Measurements from ENCODE around the gene SPATA19. TPM values are rescaled to one million over a fixed set of nuclear protein-coding genes. Genes with fewer than 3 reads are reported as not detected.

Gene SPATA19
- under 1 TPM in 1 of 4 donors, not detected in 3; 0.94 TPM for total RNA-seq

GRCh38 chr11:133845413-133845812, at the start of gene SPATA19:
TSS of gene SPATA19 (minus strand) at chr11:133845513. CDS start at chr11:133845446, 67 bp downstream.
- intact Hi-C loops (cut with DNase I): no loop called here
- Histone ChIP-seq H3K4me3 (replicated peaks in 1 of 3) (no peak within 1 kb of the TSS), H3K27ac (no peak within 1 kb of the TSS), H3K4me1 (peaks cover 10 to 16% of the 10 kb centered on the region in 2 donors), H3K27me3 (no peaks in the 10 kb centered on the region), H3K36me3 (no peaks in the 10 kb centered on the region), H3K9me3 (no peaks in the 10 kb centered on the region)
- 66 to 85% methylated on average over 2 of the region's 2 CpGs for WGBS, 2 donors
- DNase-seq: no peak
- TF ChIP-seq POLR2A (IDR thresholded peaks at IDR 0.05) (no peak), CTCF (IDR thresholded peaks at IDR 0.05) (no peak)

GRCh38 chr11:133895061-133895479, 49.8 kb upstream of the SPATA19 start:
- 33 to 42% methylated on average over 10 of the region's 10 CpGs for WGBS, 2 donors
- Histone ChIP-seq H3K9me3 (no peaks in the 10 kb centered on the region), H3K36me3 (no peaks in the 10 kb centered on the region), H3K4me3 (replicated peaks in 1 of 3) (no peak overlapping the region), H3K27me3 (no peaks in the 10 kb centered on the region), H3K4me1 (no peaks in the 10 kb centered on the region), H3K27ac (no peak overlapping the region)
- DNase-seq: no peak
- TF ChIP-seq CTCF (IDR thresholded peaks at IDR 0.05) (no peak), POLR2A (IDR thresholded peaks at IDR 0.05) (no peak)
- intact Hi-C loops (cut with DNase I): no loop called here

- intact Hi-C loops (cut with DNase I): no loop called here
- no peak overlapping the region for H3K4me3 ChIP-seq (replicated peaks in 1 of 3)
- no peak overlapping the region for H3K27ac ChIP-seq
- no peak for TF ChIP-seq POLR2A (IDR thresholded peaks at IDR 0.05)
- no peak for TF ChIP-seq CTCF (IDR thresholded peaks at IDR 0.05)
- H3K27me3 ChIP-seq: no peaks in the 10 kb centered on the region
- no peaks in the 10 kb centered on the region for H3K36me3 ChIP-seq
- 80 to 84% methylated on average over 14 of the region's 14 CpGs for WGBS, 2 donors
- no peaks in the 10 kb centered on the region for H3K9me3 ChIP-seq
- H3K4me1 ChIP-seq: no peaks in the 10 kb centered on the region
- no peak for DNase-seq
Measured at GRCh38 chr11:133893381-133893780, 48.1 kb upstream of the SPATA19 start.

GRCh38 chr11:133892584-133893380, 47.5 kb upstream of the SPATA19 start:
- no peak for TF ChIP-seq POLR2A (IDR thresholded peaks at IDR 0.05)
- TF ChIP-seq CTCF (IDR thresholded peaks at IDR 0.05): no peak

GRCh38 chr11:133892126-133892525, 46.8 kb upstream of the SPATA19 start:
- H3K4me1 ChIP-seq: no peaks in the 10 kb centered on the region
- H3K27me3 ChIP-seq: no peaks in the 10 kb centered on the region
- intact Hi-C loops (cut with DNase I): no loop called here
- no peaks in the 10 kb centered on the region for H3K36me3 ChIP-seq
- H3K27ac ChIP-seq: no peak overlapping the region
- TF ChIP-seq POLR2A (IDR thresholded peaks at IDR 0.05) (no peak), CTCF (IDR thresholded peaks at IDR 0.05) (no peak)
- no peak for DNase-seq
- no peak overlapping the region for H3K4me3 ChIP-seq (replicated peaks in 1 of 3)
- no peaks in the 10 kb centered on the region for H3K9me3 ChIP-seq
- 76 to 77% methylated on average over 8 of the region's 8 CpGs for WGBS, 2 donors

More at GRCh38 chr11:133892584-133893380, 47.5 kb upstream of the SPATA19 start:
- Histone ChIP-seq H3K4me3 (replicated peaks in 1 of 3) (no peak overlapping the region), H3K4me1 (no peaks in the 10 kb centered on the region), H3K27me3 (no peaks in the 10 kb centered on the region), H3K36me3 (no peaks in the 10 kb centered on the region), H3K27ac (no peak overlapping the region), H3K9me3 (no peaks in the 10 kb centered on the region)
- 85 to 88% methylated on average over 14 to 19 of the region's 19 CpGs for WGBS, 2 donors
- no peak for DNase-seq
- intact Hi-C loops (cut with DNase I): no loop called here
